WTC11 (cell line): ENCODE data around the gene HPCAL1.

Experiments
- CREB1 ChIP-seq: sonication (generic); formaldehyde crosslinking; IDR thresholded peaks from 2 replicates; pipeline ENCODE4 v1.8.0; 2023; ENCODE audit warnings: mild to moderate bottlenecking, missing genetic modification reagents
- JUN ChIP-seq: sonication (generic); formaldehyde crosslinking; IDR thresholded peaks from 2 replicates; pipeline ENCODE4 v1.8.0; 2023; ENCODE audit warnings: mild to moderate bottlenecking, missing genetic modification reagents
- TF ChIP-seq, protein P1 (sequence below): fragments of 200-600 bp; IDR thresholded peaks from 2 replicates; pipeline ENCODE4 v1.8.0; 2022; ENCODE audit warnings: antibody characterized with exemption
- TF ChIP-seq, protein P2 (sequence below): sonication (generic); formaldehyde crosslinking; IDR thresholded peaks from 2 replicates; pipeline ENCODE4 v1.8.1; 2022; ENCODE audit warnings: missing genetic modification reagents, borderline replicate concordance
- TF ChIP-seq, protein P3 (sequence below): sonication (generic); formaldehyde crosslinking; IDR thresholded peaks from 2 replicates; pipeline ENCODE4 v1.8.1; 2023; ENCODE audit warnings: mild to moderate bottlenecking, missing genetic modification reagents, moderate library complexity
- TF ChIP-seq, protein P4 (sequence below): sonication (generic); formaldehyde crosslinking; IDR thresholded peaks from 2 replicates; pipeline ENCODE4 v1.8.0; 2022; ENCODE audit warnings: mild to moderate bottlenecking, missing genetic modification reagents
- TF ChIP-seq, protein P5 (sequence below): sonication (generic); formaldehyde crosslinking; IDR thresholded peaks from 2 replicates; pipeline ENCODE4 v1.8.0; 2023; ENCODE audit warnings: missing genetic modification reagents, mild to moderate bottlenecking, borderline replicate concordance

DNA sequence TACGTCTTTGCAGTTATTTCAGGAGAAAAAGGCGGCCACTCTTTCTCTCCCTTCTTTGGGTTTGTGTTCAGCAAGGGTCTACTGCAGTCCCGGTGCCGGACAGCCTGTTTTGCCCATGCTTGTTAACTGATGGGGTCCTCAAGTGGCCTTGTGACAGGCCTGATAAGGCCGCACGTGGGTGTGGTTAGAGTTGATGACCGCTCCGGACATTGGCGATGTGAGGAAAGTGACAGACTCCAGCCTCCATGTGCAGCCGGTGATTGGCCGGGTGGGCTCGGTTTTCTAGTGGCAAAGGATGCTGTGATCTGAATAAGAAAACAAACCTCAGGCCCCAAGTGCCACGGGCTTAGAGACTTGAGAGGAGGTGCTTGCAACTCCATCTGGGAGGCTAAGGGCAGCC lies 15.6 kb downstream of the HPCAL1 start:
- TF ChIP-seq, protein P1, sequence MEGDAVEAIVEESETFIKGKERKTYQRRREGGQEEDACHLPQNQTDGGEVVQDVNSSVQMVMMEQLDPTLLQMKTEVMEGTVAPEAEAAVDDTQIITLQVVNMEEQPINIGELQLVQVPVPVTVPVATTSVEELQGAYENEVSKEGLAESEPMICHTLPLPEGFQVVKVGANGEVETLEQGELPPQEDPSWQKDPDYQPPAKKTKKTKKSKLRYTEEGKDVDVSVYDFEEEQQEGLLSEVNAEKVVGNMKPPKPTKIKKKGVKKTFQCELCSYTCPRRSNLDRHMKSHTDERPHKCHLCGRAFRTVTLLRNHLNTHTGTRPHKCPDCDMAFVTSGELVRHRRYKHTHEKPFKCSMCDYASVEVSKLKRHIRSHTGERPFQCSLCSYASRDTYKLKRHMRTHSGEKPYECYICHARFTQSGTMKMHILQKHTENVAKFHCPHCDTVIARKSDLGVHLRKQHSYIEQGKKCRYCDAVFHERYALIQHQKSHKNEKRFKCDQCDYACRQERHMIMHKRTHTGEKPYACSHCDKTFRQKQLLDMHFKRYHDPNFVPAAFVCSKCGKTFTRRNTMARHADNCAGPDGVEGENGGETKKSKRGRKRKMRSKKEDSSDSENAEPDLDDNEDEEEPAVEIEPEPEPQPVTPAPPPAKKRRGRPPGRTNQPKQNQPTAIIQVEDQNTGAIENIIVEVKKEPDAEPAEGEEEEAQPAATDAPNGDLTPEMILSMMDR, result no peak
- TF ChIP-seq, protein P2, sequence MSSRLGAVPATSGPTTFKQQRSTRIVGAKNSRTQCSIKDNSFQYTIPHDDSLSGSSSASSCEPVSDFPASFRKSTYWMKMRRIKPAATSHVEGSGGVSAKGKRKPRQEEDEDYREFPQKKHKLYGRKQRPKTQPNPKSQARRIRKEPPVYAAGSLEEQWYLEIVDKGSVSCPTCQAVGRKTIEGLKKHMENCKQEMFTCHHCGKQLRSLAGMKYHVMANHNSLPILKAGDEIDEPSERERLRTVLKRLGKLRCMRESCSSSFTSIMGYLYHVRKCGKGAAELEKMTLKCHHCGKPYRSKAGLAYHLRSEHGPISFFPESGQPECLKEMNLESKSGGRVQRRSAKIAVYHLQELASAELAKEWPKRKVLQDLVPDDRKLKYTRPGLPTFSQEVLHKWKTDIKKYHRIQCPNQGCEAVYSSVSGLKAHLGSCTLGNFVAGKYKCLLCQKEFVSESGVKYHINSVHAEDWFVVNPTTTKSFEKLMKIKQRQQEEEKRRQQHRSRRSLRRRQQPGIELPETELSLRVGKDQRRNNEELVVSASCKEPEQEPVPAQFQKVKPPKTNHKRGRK (CRISPR knock-in tag), result no peak
- no peak for TF ChIP-seq CREB1 (CRISPR knock-in tag)
- no peak for TF ChIP-seq JUN
- TF ChIP-seq, protein P3, sequence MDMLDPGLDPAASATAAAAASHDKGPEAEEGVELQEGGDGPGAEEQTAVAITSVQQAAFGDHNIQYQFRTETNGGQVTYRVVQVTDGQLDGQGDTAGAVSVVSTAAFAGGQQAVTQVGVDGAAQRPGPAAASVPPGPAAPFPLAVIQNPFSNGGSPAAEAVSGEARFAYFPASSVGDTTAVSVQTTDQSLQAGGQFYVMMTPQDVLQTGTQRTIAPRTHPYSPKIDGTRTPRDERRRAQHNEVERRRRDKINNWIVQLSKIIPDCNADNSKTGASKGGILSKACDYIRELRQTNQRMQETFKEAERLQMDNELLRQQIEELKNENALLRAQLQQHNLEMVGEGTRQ (CRISPR knock-in tag), result no peak
- TF ChIP-seq, protein P4, sequence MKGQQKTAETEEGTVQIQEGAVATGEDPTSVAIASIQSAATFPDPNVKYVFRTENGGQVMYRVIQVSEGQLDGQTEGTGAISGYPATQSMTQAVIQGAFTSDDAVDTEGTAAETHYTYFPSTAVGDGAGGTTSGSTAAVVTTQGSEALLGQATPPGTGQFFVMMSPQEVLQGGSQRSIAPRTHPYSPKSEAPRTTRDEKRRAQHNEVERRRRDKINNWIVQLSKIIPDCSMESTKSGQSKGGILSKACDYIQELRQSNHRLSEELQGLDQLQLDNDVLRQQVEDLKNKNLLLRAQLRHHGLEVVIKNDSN (CRISPR knock-in tag), result no peak
- TF ChIP-seq, protein P5, sequence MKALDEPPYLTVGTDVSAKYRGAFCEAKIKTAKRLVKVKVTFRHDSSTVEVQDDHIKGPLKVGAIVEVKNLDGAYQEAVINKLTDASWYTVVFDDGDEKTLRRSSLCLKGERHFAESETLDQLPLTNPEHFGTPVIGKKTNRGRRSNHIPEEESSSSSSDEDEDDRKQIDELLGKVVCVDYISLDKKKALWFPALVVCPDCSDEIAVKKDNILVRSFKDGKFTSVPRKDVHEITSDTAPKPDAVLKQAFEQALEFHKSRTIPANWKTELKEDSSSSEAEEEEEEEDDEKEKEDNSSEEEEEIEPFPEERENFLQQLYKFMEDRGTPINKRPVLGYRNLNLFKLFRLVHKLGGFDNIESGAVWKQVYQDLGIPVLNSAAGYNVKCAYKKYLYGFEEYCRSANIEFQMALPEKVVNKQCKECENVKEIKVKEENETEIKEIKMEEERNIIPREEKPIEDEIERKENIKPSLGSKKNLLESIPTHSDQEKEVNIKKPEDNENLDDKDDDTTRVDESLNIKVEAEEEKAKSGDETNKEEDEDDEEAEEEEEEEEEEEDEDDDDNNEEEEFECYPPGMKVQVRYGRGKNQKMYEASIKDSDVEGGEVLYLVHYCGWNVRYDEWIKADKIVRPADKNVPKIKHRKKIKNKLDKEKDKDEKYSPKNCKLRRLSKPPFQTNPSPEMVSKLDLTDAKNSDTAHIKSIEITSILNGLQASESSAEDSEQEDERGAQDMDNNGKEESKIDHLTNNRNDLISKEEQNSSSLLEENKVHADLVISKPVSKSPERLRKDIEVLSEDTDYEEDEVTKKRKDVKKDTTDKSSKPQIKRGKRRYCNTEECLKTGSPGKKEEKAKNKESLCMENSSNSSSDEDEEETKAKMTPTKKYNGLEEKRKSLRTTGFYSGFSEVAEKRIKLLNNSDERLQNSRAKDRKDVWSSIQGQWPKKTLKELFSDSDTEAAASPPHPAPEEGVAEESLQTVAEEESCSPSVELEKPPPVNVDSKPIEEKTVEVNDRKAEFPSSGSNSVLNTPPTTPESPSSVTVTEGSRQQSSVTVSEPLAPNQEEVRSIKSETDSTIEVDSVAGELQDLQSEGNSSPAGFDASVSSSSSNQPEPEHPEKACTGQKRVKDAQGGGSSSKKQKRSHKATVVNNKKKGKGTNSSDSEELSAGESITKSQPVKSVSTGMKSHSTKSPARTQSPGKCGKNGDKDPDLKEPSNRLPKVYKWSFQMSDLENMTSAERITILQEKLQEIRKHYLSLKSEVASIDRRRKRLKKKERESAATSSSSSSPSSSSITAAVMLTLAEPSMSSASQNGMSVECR (CRISPR knock-in tag), result no peak
